Keratinocyte (primary cell): Measurements from ENCODE around the gene ZNF282. TPM values are rescaled to one million over a fixed set of nuclear protein-coding genes. Genes with fewer than 3 reads are reported as not detected.

ENCODE experiments used
- DNase-seq: peaks from one replicate; pipeline ENCODE4 v3.0.0-alpha.2; 2011; ENCODE audit warnings: low read depth, missing footprints, low spot score
- FAIRE-seq: peaks from 2 replicates; lab custom pipeline; 2011; peaks lifted over from hg19 to GRCh38; lab: Jason Lieb, UNC
- H2AFZ ChIP-seq: 2 replicates; pipeline ENCODE4 v1.6.0; 2012; ENCODE audit warnings: low read length, control low read depth, inconsistent platforms; ENCODE audit not compliant: control insufficient read depth
- H3K27ac ChIP-seq: 2 replicates; pipeline ENCODE4 v1.5.1; 2011; ENCODE audit warnings: low read length; ENCODE audit not compliant: control insufficient read depth, insufficient read depth
- H3K27me3 ChIP-seq: 3 replicates; pipeline ENCODE4 v1.6.0; 2011; ENCODE audit warnings: low read length; ENCODE audit not compliant: control insufficient read depth, insufficient read depth; ENCODE audit errors: extremely low read depth
- H3K36me3 ChIP-seq, 2 experiments: 2 replicates in 1 of 2; 3 replicates in 1 of 2; pipeline ENCODE4 v1.5.1; 2011; ENCODE audit warnings: low read length in 2 of 2, mild to moderate bottlenecking in 1 of 2; ENCODE audit not compliant: control insufficient read depth in 2 of 2, insufficient read depth in 2 of 2; ENCODE audit errors: extremely low read depth in 1 of 2
- H3K4me1 ChIP-seq: 3 replicates; pipeline ENCODE4 v1.5.1; 2011; ENCODE audit warnings: low read length; ENCODE audit not compliant: control insufficient read depth, insufficient read depth; ENCODE audit errors: extremely low read depth
- H3K4me2 ChIP-seq: 3 replicates; pipeline ENCODE4 v1.6.0; 2011; ENCODE audit warnings: low read depth, low read length; ENCODE audit not compliant: control insufficient read depth, insufficient read depth; ENCODE audit errors: extremely low read depth
- H3K4me3 ChIP-seq, 3 experiments: fragments of 200-600 bp in 1 of 3; sonication (generic) in 1 of 3; 2 replicates in 2 of 3; 3 replicates in 1 of 3; pipeline ENCODE4 v1.5.1; 2011 to 2016; ENCODE audit warnings: low read length in 3 of 3, mild to moderate bottlenecking in 3 of 3, control low read depth in 2 of 3, inconsistent platforms in 1 of 3, low read depth in 1 of 3, mixed read lengths in 1 of 3, mixed run types in 1 of 3, moderate library complexity in 1 of 3; ENCODE audit not compliant: control insufficient read depth in 2 of 3, insufficient read depth in 2 of 3; ENCODE audit errors: extremely low read depth in 1 of 3
- H3K79me2 ChIP-seq: 2 replicates; pipeline ENCODE4 v1.6.0; 2012; ENCODE audit warnings: low read length; ENCODE audit not compliant: control insufficient read depth, insufficient read depth
- H3K9ac ChIP-seq: 3 replicates; pipeline ENCODE4 v1.6.0; 2011; ENCODE audit warnings: low read length; ENCODE audit not compliant: control insufficient read depth, insufficient read depth; ENCODE audit errors: extremely low read depth
- H3K9me1 ChIP-seq: 3 replicates; pipeline ENCODE4 v1.6.0; 2011; ENCODE audit warnings: low read length; ENCODE audit not compliant: control insufficient read depth, insufficient read depth; ENCODE audit errors: extremely low read depth
- H3K9me3 ChIP-seq: 2 replicates; pipeline ENCODE4 v1.5.1; 2012; ENCODE audit warnings: low read depth, low read length; ENCODE audit not compliant: control insufficient read depth
- H4K20me1 ChIP-seq: 3 replicates; pipeline ENCODE4 v1.6.0; 2011; ENCODE audit warnings: low read length; ENCODE audit not compliant: control insufficient read depth, insufficient read depth; ENCODE audit errors: extremely low read depth
- CTCF ChIP-seq, 3 experiments: IDR thresholded peaks in 1 of 3; conservative IDR thresholded peaks in 1 of 3; optimal IDR thresholded peaks in 1 of 3; 2 replicates in 2 of 3; 3 replicates in 1 of 3; pipeline versions ENCODE3 to v1.5.1; 2011; ENCODE audit warnings: low read length in 3 of 3, mild to moderate bottlenecking in 3 of 3, moderate library complexity in 2 of 3, control low read depth in 1 of 3, inconsistent platforms in 1 of 3; ENCODE audit not compliant: insufficient read depth in 2 of 3; ENCODE audit errors: extremely low read depth in 1 of 3
- EZH2 ChIP-seq: IDR thresholded peaks from one replicate; pipeline ENCODE4 v1.6.1; 2012; ENCODE audit warnings: inconsistent platforms, mild to moderate bottlenecking, low read length, moderate library complexity
- dilution Hi-C: fragments of 300-500 bp; cut with MboI; formaldehyde crosslinking; loops from one replicate; pipeline ENCODE4 v1.7.0; 2020; ENCODE audit warnings: low sequenced_read_pairs; ENCODE audit not compliant: extremely low pct_ligation_motif_present
- polyA plus RNA-seq, 5 experiments: library from polyadenylated mRNA; depleted of rRNA in 3 of 5; stranded (reverse) in 3 of 5; stranded (forward) in 1 of 5; unstranded in 1 of 5; fragments of >200 nt; gene quantifications; 1 replicate in 1 of 5; 2 replicates in 3 of 5; 3 replicates in 1 of 5; pipeline versions ENCODE4 v1.2.1 to v1.2.3, GENCODE V29; 2011 to 2012; ENCODE audit warnings: missing spikeins in 2 of 5, low read depth in 1 of 5, low replicate concordance in 1 of 5

ZNF282 gene
- polyA plus RNA-seq, 1 donor (not counting 4 experiments of a cell fraction or from before 2014, with no cell fraction given), result 13.1 TPM

- H3K4me2 ChIP-seq, result no peak overlapping the region
- H3K79me2 ChIP-seq, result peaks cover 1% of the 10 kb centered on the region
- no peaks in the 10 kb centered on the region for H3K27me3 ChIP-seq
- no peaks in the 10 kb centered on the region for H4K20me1 ChIP-seq
- H3K27ac ChIP-seq, result no peak overlapping the region
- no peak overlapping the region for H2AFZ ChIP-seq
- FAIRE-seq (peak; percentile 29), DNase-seq (no peak)
- H3K9ac ChIP-seq, result no peak overlapping the region
- no peaks in the 10 kb centered on the region for H3K9me1 ChIP-seq
- peaks cover 5 to 14% of the 10 kb centered on the region in 2 experiments for H3K36me3 ChIP-seq
- TF ChIP-seq EZH2 (no peak), CTCF (optimal IDR thresholded peaks at IDR 0.05 in 1 of 3, IDR thresholded peaks at IDR 0.05 in 1 of 3, conservative IDR thresholded peaks at IDR 0.05 in 1 of 3; ENCODE audit: extremely low read depth in 1 of 3, insufficient read depth in 2 of 3, low read length in 3 of 3) (no peak)
- no peak overlapping the region for H3K4me3 ChIP-seq
- dilution Hi-C loops, result no loop called here
- peaks cover 27% of the 10 kb centered on the region for H3K4me1 ChIP-seq
- no peaks in the 10 kb centered on the region for H3K9me3 ChIP-seq
Observed at GRCh38 chr7:149184274-149184673, 11.1 kb upstream of the ZNF282 start.

GRCh38 chr7:149188213-149188612 is 7.1 kb upstream of the ZNF282 start:
- DNase-seq (no peak), FAIRE-seq (no peak)
- H3K9me1 ChIP-seq, result no peaks in the 10 kb centered on the region
- H3K36me3 ChIP-seq, result no peaks in the 10 kb centered on the region
- H3K4me2 ChIP-seq, result no peak overlapping the region
- no peak overlapping the region for H3K9ac ChIP-seq
- dilution Hi-C loops, result no loop called here
- no peaks in the 10 kb centered on the region for H3K4me1 ChIP-seq
- no peak for TF ChIP-seq EZH2
- no peak for TF ChIP-seq CTCF (optimal IDR thresholded peaks at IDR 0.05 in 1 of 3, IDR thresholded peaks at IDR 0.05 in 1 of 3, conservative IDR thresholded peaks at IDR 0.05 in 1 of 3; ENCODE audit: extremely low read depth in 1 of 3, insufficient read depth in 2 of 3, low read length in 3 of 3)
- H3K79me2 ChIP-seq, result no peaks in the 10 kb centered on the region
- no peaks in the 10 kb centered on the region for H3K9me3 ChIP-seq
- H3K27me3 ChIP-seq, result no peaks in the 10 kb centered on the region
- H2AFZ ChIP-seq, result no peak overlapping the region
- no peaks in the 10 kb centered on the region for H4K20me1 ChIP-seq
- H3K27ac ChIP-seq, result no peak overlapping the region
- no peak overlapping the region for H3K4me3 ChIP-seq
